H1 (cell line): ENCODE measurements around the gene NEDD4L. TPM values are rescaled to one million over a fixed set of nuclear protein-coding genes. Genes with fewer than 3 reads are reported as not detected.

ENCODE experiments used
- CHD7 ChIP-seq: fragments of 300-600 bp; sonication (generic); IDR thresholded peaks from 2 replicates; pipeline ENCODE4 v1.7.1; 2012; ENCODE audit warnings: low read length, moderate library complexity, mild to moderate bottlenecking, inconsistent platforms; ENCODE audit not compliant: insufficient replicate concordance
- CTCF ChIP-seq, 3 experiments: IDR thresholded peaks; 1 replicate in 2 of 3; 2 replicates in 1 of 3; pipeline versions ENCODE4 v1.5.1 to v1.6.1; 2011; ENCODE audit warnings: low read length in 3 of 3, mild to moderate bottlenecking in 3 of 3, inconsistent platforms in 2 of 3, low read depth in 1 of 3, moderate library complexity in 1 of 3; ENCODE audit not compliant: insufficient read depth in 1 of 3; ENCODE audit errors: control extremely low read depth in 1 of 3
- GABPA ChIP-seq: IDR thresholded peaks from 2 replicates; pipeline ENCODE4 v1.6.1; 2011; ENCODE audit warnings: mild to moderate bottlenecking, low read length, moderate library complexity, borderline replicate concordance; ENCODE audit not compliant: insufficient read depth
- GTF2F1 ChIP-seq: IDR thresholded peaks from 2 replicates; pipeline ENCODE4 v1.6.1; 2012; ENCODE audit warnings: low read depth, low read length, improper control_type of control experiment, borderline replicate concordance
- RAD21 ChIP-seq, 2 experiments: IDR thresholded peaks in 1 of 2; conservative IDR thresholded peaks in 1 of 2; 2 replicates each; pipeline ENCODE4 v1.6.1; 2011; ENCODE audit warnings: low read depth in 2 of 2, low read length in 2 of 2, improper control_type of control experiment in 1 of 2, inconsistent platforms in 1 of 2, mild to moderate bottlenecking in 1 of 2, moderate library complexity in 1 of 2
- RNF2 ChIP-seq: fragments of 200-900, 300-1000 bp; sonication (generic); IDR thresholded peaks from 2 replicates; pipeline ENCODE4 v1.7.1; 2016; ENCODE audit warnings: borderline replicate concordance, low read depth, mild to moderate bottlenecking, antibody characterized with exemption, low read length; ENCODE audit not compliant: poor library complexity, severe bottlenecking; ENCODE audit errors: missing control alignments
- SIRT6 ChIP-seq: IDR thresholded peaks from one replicate; pipeline ENCODE4 v1.7.1; 2012; ENCODE audit warnings: low read length, inconsistent platforms
- TCF12 ChIP-seq: IDR thresholded peaks from 2 replicates; pipeline ENCODE4 v1.6.1; 2011; ENCODE audit warnings: low read depth, mild to moderate bottlenecking, low read length
- polyA plus RNA-seq, 7 experiments: library from polyadenylated mRNA; depleted of rRNA in 3 of 7; stranded (reverse) in 5 of 7; unstranded in 2 of 7; fragments of >200 nt in 5 of 7; fragments of 200-250 nt in 2 of 7; gene quantifications; 1 replicate in 5 of 7; 2 replicates in 1 of 7; 4 replicates in 1 of 7; pipeline versions ENCODE4 v1.2.1 to v1.2.3, GENCODE V29; 2011 to 2013; ENCODE audit warnings: missing spikeins in 2 of 7, mixed read lengths in 2 of 7
- total RNA-seq: library from RNA; stranded (reverse); fragmentation: NEBNext Ultra II Directional; extraction: Animal tissue kit (Norgen Biotek cat#: 25700); gene quantifications from 2 replicates; pipeline ENCODE4 v1.2.1, GENCODE V29; 2021

The NEDD4L gene
- total and polyA plus RNA-seq, 2 of the 8 experiments (the other 6 are each of a cell fraction or from before 2014, with no cell fraction given) = 37.3 to 69.8 TPM

- TF ChIP-seq CHD7 (no peak), TCF12 (no peak), SIRT6 (no peak), GTF2F1 (no peak), RAD21 (IDR thresholded peaks at IDR 0.05 in 1 of 2, conservative IDR thresholded peaks at IDR 0.05 in 1 of 2; ENCODE audit: low read depth in 2 of 2, low read length in 2 of 2) (no peak), CTCF (IDR thresholded peaks at IDR 0.05; ENCODE audit: control extremely low read depth in 1 of 3, insufficient read depth in 1 of 3, low read depth in 1 of 3, low read length in 3 of 3) (no peak), GABPA (no peak), RNF2 (no peak)
Measured at GRCh38 chr18:58299135-58299473, 255.1 kb downstream of the NEDD4L start (continued).
